A673 (cell line): ENCODE data around the gene CELSR1.

Experiments
- CTCF ChIP-seq: fragments of 300-800, 200-600 bp; sonication (generic); conservative IDR thresholded peaks from 2 replicates; pipeline ENCODE4 v1.5.1; 2017; ENCODE audit warnings: low read depth, mild to moderate bottlenecking, antibody characterized with exemption, low read length, moderate library complexity, mixed read lengths
- EZH2 ChIP-seq: fragments of 200-600 bp; sonication (generic); IDR thresholded peaks from 2 replicates; pipeline ENCODE4 v1.6.1; 2017; ENCODE audit warnings: borderline replicate concordance, low read depth, mild to moderate bottlenecking, mixed read lengths, antibody characterized with exemption, low read length; ENCODE audit not compliant: poor library complexity, severe bottlenecking

GRCh38 chr22:46416520-46416871 is 120.9 kb downstream of the CELSR1 start:
- TF ChIP-seq CTCF (no peak), EZH2 (no peak)
